D721Med (cell line): Measurements from ENCODE around the gene CALML6.

Source experiments
- DNase-seq: peaks from one replicate; pipeline ENCODE4 v3.0.0; 2011; ENCODE audit warnings: low spot score; ENCODE audit not compliant: insufficient read length
- FAIRE-seq: peaks from 2 replicates; lab custom pipeline; 2011; peaks lifted over from hg19 to GRCh38; lab: Jason Lieb, UNC
- TF ChIP-seq, protein P1 (sequence below): IDR thresholded peaks from 2 replicates; pipeline ENCODE4 v1.5.1; 2012; ENCODE audit warnings: mild to moderate bottlenecking, control low read depth; ENCODE audit not compliant: insufficient read depth; ENCODE audit errors: missing control alignments

CALML6 gene

DNA sequence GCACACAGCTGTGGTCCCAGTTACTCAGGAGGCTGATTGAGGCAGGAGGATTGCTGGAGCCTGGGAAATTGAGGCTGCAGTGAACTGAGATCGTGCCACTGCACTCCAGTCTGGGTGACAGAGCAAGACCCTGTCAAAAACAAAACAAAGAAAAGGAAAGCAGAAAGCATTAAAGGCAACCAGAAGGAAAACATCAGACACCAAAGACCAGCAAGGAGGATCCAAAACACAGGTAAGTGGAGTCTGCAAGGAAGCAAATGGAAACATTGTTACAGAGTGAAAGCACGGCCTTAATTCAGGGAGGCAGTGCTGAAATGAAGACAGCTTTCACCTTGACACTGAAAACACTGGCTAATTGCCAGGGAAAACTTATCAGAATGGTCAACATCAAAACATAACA lies 47.7 kb downstream of the CALML6 start:
- FAIRE-seq: no peak
- TF ChIP-seq, protein P1, sequence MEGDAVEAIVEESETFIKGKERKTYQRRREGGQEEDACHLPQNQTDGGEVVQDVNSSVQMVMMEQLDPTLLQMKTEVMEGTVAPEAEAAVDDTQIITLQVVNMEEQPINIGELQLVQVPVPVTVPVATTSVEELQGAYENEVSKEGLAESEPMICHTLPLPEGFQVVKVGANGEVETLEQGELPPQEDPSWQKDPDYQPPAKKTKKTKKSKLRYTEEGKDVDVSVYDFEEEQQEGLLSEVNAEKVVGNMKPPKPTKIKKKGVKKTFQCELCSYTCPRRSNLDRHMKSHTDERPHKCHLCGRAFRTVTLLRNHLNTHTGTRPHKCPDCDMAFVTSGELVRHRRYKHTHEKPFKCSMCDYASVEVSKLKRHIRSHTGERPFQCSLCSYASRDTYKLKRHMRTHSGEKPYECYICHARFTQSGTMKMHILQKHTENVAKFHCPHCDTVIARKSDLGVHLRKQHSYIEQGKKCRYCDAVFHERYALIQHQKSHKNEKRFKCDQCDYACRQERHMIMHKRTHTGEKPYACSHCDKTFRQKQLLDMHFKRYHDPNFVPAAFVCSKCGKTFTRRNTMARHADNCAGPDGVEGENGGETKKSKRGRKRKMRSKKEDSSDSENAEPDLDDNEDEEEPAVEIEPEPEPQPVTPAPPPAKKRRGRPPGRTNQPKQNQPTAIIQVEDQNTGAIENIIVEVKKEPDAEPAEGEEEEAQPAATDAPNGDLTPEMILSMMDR: no peak
- no peak for DNase-seq

DNA sequence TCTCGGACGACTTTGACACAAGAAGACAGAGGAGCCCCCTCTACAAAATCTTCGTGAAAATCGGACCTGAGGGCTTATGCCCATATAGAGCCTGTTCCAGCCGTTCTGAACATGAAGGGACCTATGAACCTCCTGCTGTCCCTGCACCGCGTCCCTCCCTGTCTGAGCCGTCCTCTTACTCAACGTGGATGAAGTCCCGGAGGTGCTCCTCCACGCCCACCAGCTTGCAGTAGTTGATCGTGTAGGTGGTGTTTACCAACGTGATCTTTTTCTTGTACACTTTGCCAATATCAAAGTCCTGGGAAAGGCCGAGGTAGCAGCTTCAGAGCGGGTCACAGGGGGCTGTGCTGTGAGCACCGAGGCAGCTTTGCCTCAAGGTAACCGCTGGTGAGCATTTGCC lies 48.5 kb downstream of the CALML6 start:
- TF ChIP-seq, protein P1: no peak
- no peak for DNase-seq
- FAIRE-seq: no peak

DNA sequence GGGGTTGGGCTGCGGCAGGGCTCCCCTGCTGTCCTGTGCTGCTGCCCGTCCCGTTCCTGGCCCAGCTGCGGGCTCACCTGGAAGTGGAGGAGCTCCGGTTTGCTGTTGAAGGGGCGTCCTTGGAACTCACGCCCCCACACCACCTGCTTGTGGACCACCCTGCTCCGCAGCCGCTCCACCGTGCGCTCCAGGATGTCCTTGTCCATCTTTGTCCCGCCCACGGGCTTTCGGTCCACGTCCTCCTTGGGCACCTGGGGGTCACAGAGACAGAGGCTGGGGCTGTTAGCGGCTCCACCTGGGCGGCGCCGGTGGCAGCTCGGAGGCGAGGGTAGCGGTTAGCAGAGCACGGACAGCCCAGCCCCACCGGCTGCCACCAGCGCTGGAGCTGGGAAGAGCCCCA lies 49.8 kb downstream of the CALML6 start:
- TF ChIP-seq, protein P1: no peak
- DNase-seq (no peak), FAIRE-seq (no peak)

DNA sequence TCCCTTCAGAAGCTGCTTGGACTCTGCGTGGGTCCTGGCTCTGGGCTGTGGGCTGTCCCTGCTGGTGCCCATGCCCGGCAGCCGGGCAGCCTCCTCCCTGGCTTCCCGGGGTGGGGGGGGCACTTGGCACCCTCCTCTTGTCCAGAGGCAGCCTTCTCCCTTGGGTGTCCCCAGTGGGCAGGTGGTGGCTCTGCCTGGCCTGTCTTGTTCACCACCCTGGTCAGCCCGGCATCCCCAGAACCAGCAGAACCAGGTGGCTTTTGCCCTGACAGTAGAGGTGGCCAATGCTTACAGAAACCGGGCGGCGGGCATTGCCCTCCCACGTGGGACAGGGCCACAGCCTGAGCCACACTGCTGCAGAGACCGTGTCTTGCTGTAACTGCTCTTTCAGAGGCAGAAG lies 50.5 kb downstream of the CALML6 start:
- FAIRE-seq (no peak), DNase-seq (no peak)
- TF ChIP-seq, protein P1: no peak

DNA sequence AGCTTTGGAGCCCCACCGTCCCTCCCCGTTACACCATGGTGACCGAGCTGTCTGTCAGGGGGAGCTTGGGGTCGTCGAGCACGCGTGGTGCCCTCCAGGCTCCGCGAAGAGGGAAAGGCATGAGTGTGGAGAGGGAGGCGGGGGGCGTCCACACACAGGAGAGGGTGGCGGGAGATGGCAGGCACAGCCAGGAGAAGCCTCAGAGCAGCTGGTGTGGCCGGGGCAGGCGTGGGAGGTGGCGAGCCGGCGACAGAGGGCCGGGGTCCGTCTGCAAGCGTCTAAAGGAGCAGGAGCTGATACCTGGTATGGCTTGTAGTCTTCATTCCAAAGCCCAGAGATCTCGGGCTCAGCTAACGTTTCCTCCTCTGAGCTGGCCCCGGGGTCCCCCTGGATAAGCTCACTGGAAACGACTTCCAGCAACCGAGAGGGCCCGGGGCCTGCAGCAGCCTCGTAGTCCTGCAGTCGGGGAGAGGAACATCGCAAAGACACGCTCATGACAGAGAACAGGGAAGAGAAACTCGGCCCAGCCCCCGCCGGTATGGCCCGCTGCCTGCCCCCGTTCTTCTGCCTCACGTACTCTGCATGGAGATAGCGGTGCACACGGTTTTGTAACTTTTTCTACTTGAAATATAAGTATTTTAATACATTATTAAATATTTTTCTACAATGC lies 51.1 kb downstream of the CALML6 start:
- DNase-seq (no peak), FAIRE-seq (no peak)
- TF ChIP-seq, protein P1: no peak
